K562 (cell line): ENCODE results near the gene IKZF3. TPM values are rescaled to one million over a fixed set of nuclear protein-coding genes. Genes with fewer than 3 reads are reported as not detected.

ENCODE experiments used
- ATAC-seq: fragments of 200-7000 bp; cut with Tn5 transposase; 3 replicates; pipeline ENCODE4 v1.9.1; 2020; ENCODE audit warnings: moderate library complexity
- BruUV-seq: library from RNA; stranded (reverse); fragments of 400-500 nt; replicated peaks from 2 replicates; lab custom pipeline; 2021; lab: Mats Ljungman, UMichigan
- CTCF ChIA-PET: fragments of 300-600 bp; formaldehyde crosslinking; extraction: SDS; loops from one replicate; lab custom pipeline; 2021; ENCODE audit warnings: low intra/inter-chr PET ratio; lab: Yijun Ruan, JAX
- POLR2A ChIA-PET: fragments of 300-600, 350-650 bp; sonication (Branson Sonifier 250); formaldehyde crosslinking; extraction: SDS; loops from one replicate; lab custom pipeline; 2021; ENCODE audit warnings: antibody characterized with exemption, inconsistent platforms; lab: Yijun Ruan, JAX
- DNase-seq, 4 experiments: peaks; one replicate each; pipeline versions ENCODE4 v3.0.0 to v3.0.0-alpha.2; 2011 to 2018; ENCODE audit warnings: low spot score in 3 of 4, mixed read lengths in 3 of 4; ENCODE audit errors: extremely low read depth in 1 of 4
- FAIRE-seq: peaks from 2 replicates; lab custom pipeline; 2011; peaks lifted over from hg19 to GRCh38; lab: Jason Lieb, UNC
- H2AFZ ChIP-seq: 2 replicates; pipeline ENCODE4 v1.6.0; 2011; ENCODE audit warnings: low read depth, low read length, control low read depth, inconsistent platforms
- H3K27ac ChIP-seq: fragments of 200-600 bp; 3 replicates; pipeline ENCODE4 v1.8.0; 2011; ENCODE audit warnings: low read depth, mild to moderate bottlenecking, control low read depth, inconsistent platforms, low read length, moderate library complexity, mixed read lengths; ENCODE audit errors: extremely low read depth
- H3K27me3 ChIP-seq, 2 experiments: fragments of 300-600 bp in 1 of 2; 2 replicates in 1 of 2; 3 replicates in 1 of 2; pipeline versions ENCODE4 v1.6.0 to v1.8.0; 2011; ENCODE audit warnings: inconsistent platforms in 2 of 2, low read length in 2 of 2, mild to moderate bottlenecking in 1 of 2, mixed read lengths in 1 of 2, moderate library complexity in 1 of 2; ENCODE audit not compliant: control insufficient read depth in 2 of 2, insufficient read depth in 2 of 2
- H3K36me3 ChIP-seq: fragments of 300-600 bp; 3 replicates; pipeline ENCODE4 v1.8.0; 2011; ENCODE audit warnings: mild to moderate bottlenecking, low read length, inconsistent platforms; ENCODE audit not compliant: control insufficient read depth, insufficient read depth
- H3K4me1 ChIP-seq, 2 experiments: fragments of 200-600 bp in 1 of 2; replicated peaks in 1 of 2; 2 replicates in 1 of 2; 3 replicates in 1 of 2; pipeline versions ENCODE4 v1.5.1 to v1.8.0; 2011; ENCODE audit warnings: inconsistent platforms in 2 of 2, low read length in 2 of 2, mild to moderate bottlenecking in 1 of 2, mixed read lengths in 1 of 2, moderate library complexity in 1 of 2; ENCODE audit not compliant: control insufficient read depth in 2 of 2, insufficient read depth in 2 of 2
- H3K4me2 ChIP-seq: 2 replicates; pipeline ENCODE4 v1.6.1; 2011; ENCODE audit warnings: low read length, control low read depth, inconsistent platforms, mixed read lengths; ENCODE audit not compliant: insufficient read depth
- H3K4me3 ChIP-seq: fragments of 200-600 bp; sonication (generic), shearing (Covaris generic); 2 replicates; pipeline ENCODE4 v1.5.1; 2016; ENCODE audit warnings: control low read depth, inconsistent platforms
- H3K79me2 ChIP-seq: fragments of 200-600 bp; 3 replicates; pipeline ENCODE4 v1.8.0; 2011; ENCODE audit warnings: low read length, inconsistent platforms; ENCODE audit not compliant: control insufficient read depth, insufficient read depth
- H3K9ac ChIP-seq, 2 experiments: 2 replicates each; pipeline versions ENCODE4 v1.6.0 to v1.6.1; 2011; ENCODE audit warnings: low read depth in 2 of 2, low read length in 2 of 2, control low read depth in 1 of 2, inconsistent platforms in 1 of 2, mild to moderate bottlenecking in 1 of 2, mixed read lengths in 1 of 2; ENCODE audit not compliant: insufficient read depth in 1 of 2
- H3K9me1 ChIP-seq: one replicate; pipeline ENCODE4 v1.6.0; 2011; ENCODE audit warnings: inconsistent platforms, mild to moderate bottlenecking, low read length, moderate library complexity; ENCODE audit not compliant: control insufficient read depth, insufficient read depth
- H3K9me3 ChIP-seq: replicated peaks from 2 replicates; pipeline ENCODE4 v1.5.1; 2011; ENCODE audit warnings: low read depth, low read length, inconsistent platforms; ENCODE audit not compliant: control insufficient read depth, insufficient read depth
- H4K20me1 ChIP-seq: replicated peaks from 2 replicates; pipeline ENCODE4 v1.6.1; 2011; ENCODE audit warnings: low read length, inconsistent platforms, mixed read lengths; ENCODE audit not compliant: control insufficient read depth, insufficient read depth
- BHLHE40 ChIP-seq: IDR thresholded peaks from 2 replicates; pipeline ENCODE4 v1.6.1; 2011; ENCODE audit warnings: low read length, improper control_type of control experiment
- NONO ChIP-seq, 2 experiments: fragments of 200-400 bp in 1 of 2; fragments of 450-650 bp in 1 of 2; formaldehyde crosslinking in 1 of 2; IDR thresholded peaks; 2 replicates each; pipeline ENCODE4 v1.6.1; 2017; ENCODE audit warnings: low read depth in 2 of 2, mild to moderate bottlenecking in 2 of 2, moderate library complexity in 2 of 2, low read length in 1 of 2
- WGBS: fragments of 100-300 bp; shearing (Covaris generic); methylation state at CpG from one replicate; pipeline ENCODE4 v1.1.6; 2016; ENCODE audit warnings: low coverage, mixed read lengths; ENCODE audit not compliant: insufficient coverage; ENCODE audit errors: missing lambda C conversion rate; 5-methylcytosine and 5-hydroxymethylcytosine counted together
- in situ Hi-C: fragments of 300-500 bp; cut with MboI; formaldehyde crosslinking; loops from 4 replicates; pipeline ENCODE4 v1.15.0; 2018; ENCODE audit warnings: inconsistent platforms, mixed read lengths
- intact Hi-C: fragments of 100-400 bp; cut with micrococcal nuclease; formaldehyde crosslinking; loops from 2 replicates; pipeline ENCODE4 v1.14.2; 2022
- polyA plus RNA-seq, 8 experiments: library from polyadenylated mRNA; depleted of rRNA in 4 of 8; stranded (reverse) in 5 of 8; unstranded in 3 of 8; fragments of >200 nt; fragmentation: Nextera tagmentation in 2 of 8; fragmentation: Illumina TruSeq in 1 of 8; extraction: Ambion mirVana in 2 of 8; extraction: Trizol in 1 of 8; gene quantifications; 2 replicates each; pipeline versions ENCODE4 v1.2.1 to v1.2.3, GENCODE V29; 2011 to 2014; ENCODE audit warnings: inconsistent platforms in 1 of 8, missing spikeins in 1 of 8
- total RNA-seq, 7 experiments: library from RNA; depleted of rRNA in 6 of 7; stranded (reverse); fragments of >200 nt in 6 of 7; fragmentation: Illumina TruSeq in 2 of 7; extraction: Trizol in 2 of 7; gene quantifications; 2 replicates each; pipeline versions ENCODE4 v1.2.1 to v1.2.3, GENCODE V29; 2011 to 2021; ENCODE audit warnings: low replicate concordance in 1 of 7

Gene IKZF3
- total and polyA plus RNA-seq, 9 of the 15 experiments (the other 6 are each of a cell fraction or from before 2014, with no cell fraction given): 0.06 to 1.6 (median 0.62) TPM

GRCh38 chr17:39755554-39756379 lies 108.3 kb downstream of the IKZF3 start:
- Histone ChIP-seq H3K4me2 (no peak overlapping the region), H3K4me3 (no peak overlapping the region), H3K79me2 (no peaks in the 10 kb centered on the region), H3K4me1 (peaks cover 9 to 35% of the 10 kb centered on the region in 2 experiments; a peak in 4 of 5 replicates), H4K20me1 (no peaks in the 10 kb centered on the region), H3K9ac (peak overlapping the region in 1 of 2 experiments; percentile 55; a peak in 2 of 4 replicates), H3K9me1 (no peaks in the 10 kb centered on the region), H3K27ac (no peak overlapping the region), H3K27me3 (peaks cover 7 to 11% of the 10 kb centered on the region in 2 experiments; a peak in 3 of 5 replicates), H2AFZ (peak overlapping the region; percentile 85), H3K36me3 (no peaks in the 10 kb centered on the region), H3K9me3 (no peaks in the 10 kb centered on the region)
- in situ Hi-C loops: loop anchor here (5.0 kb wide), 1 partner anchor 133 kb away; no protein-coding TSS in a partner anchor
- WGBS: 68% methylated on average over 16 of the region's 18 CpGs
- TF ChIP-seq BHLHE40 (0 out of 2 replicates have a peak, but pooled peaks have one; percentile 14), NONO (IDR thresholded peaks at IDR 0.05; ENCODE audit: low read depth in 2 of 2, low read length in 1 of 2) (no peak)
- intact Hi-C loops: no loop called here
- ChIA-PET POLR2A (interaction anchor here (0.5 to 0.8 kb wide), 4 partner anchors 9 to 85 kb away, joined by 3 read pairs; no protein-coding TSS in a partner anchor), CTCF (interaction anchor here (6.1 kb wide), 1 partner anchor 134 kb away, joined by 118 read pairs; no protein-coding TSS in a partner anchor)
- ATAC-seq (no peak), FAIRE-seq (no peak), DNase-seq (no peak)
- no TSS peak for BruUV-seq
